AG09309 (cell line): ENCODE measurements around the gene PPP3CA.

Experiments used
- DNase-seq: peaks from one replicate; pipeline ENCODE4 v3.0.0-alpha.2; 2010; ENCODE audit warnings: low read depth
- H3K4me3 ChIP-seq: 2 replicates; pipeline ENCODE4 v1.5.1; 2011; ENCODE audit warnings: mild to moderate bottlenecking, low read depth, low read length, moderate library complexity; ENCODE audit not compliant: control insufficient read depth
- TF ChIP-seq, protein P1 (sequence below): IDR thresholded peaks from 2 replicates; pipeline ENCODE4 v1.5.1; 2011; ENCODE audit warnings: mild to moderate bottlenecking, low read depth, low read length, inconsistent platforms; ENCODE audit not compliant: insufficient read depth, control insufficient read depth; ENCODE audit errors: missing control alignments

PPP3CA gene

DNA sequence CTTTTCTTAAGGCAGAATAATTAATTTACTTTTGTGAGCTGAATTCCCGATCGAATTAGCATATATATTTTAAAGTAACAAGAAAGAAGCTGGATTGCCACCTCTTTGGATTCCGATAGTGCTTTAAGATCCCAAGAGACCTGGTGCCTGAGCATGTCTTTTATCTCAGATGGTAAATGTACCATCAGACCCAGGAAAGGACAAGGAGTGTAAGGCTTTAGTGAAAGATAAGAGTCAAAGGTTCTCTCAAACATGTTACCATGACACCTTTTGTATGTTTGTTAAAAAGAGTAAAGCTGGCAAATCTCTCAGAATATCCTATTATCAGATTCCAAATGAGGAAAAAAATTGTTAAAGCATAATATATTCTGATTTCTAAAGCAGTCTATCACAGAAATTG, 198.8 kb downstream of the PPP3CA start:
- TF ChIP-seq, protein P1, sequence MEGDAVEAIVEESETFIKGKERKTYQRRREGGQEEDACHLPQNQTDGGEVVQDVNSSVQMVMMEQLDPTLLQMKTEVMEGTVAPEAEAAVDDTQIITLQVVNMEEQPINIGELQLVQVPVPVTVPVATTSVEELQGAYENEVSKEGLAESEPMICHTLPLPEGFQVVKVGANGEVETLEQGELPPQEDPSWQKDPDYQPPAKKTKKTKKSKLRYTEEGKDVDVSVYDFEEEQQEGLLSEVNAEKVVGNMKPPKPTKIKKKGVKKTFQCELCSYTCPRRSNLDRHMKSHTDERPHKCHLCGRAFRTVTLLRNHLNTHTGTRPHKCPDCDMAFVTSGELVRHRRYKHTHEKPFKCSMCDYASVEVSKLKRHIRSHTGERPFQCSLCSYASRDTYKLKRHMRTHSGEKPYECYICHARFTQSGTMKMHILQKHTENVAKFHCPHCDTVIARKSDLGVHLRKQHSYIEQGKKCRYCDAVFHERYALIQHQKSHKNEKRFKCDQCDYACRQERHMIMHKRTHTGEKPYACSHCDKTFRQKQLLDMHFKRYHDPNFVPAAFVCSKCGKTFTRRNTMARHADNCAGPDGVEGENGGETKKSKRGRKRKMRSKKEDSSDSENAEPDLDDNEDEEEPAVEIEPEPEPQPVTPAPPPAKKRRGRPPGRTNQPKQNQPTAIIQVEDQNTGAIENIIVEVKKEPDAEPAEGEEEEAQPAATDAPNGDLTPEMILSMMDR: no peak
- no peak for DNase-seq
- no peak overlapping the region for H3K4me3 ChIP-seq

DNA sequence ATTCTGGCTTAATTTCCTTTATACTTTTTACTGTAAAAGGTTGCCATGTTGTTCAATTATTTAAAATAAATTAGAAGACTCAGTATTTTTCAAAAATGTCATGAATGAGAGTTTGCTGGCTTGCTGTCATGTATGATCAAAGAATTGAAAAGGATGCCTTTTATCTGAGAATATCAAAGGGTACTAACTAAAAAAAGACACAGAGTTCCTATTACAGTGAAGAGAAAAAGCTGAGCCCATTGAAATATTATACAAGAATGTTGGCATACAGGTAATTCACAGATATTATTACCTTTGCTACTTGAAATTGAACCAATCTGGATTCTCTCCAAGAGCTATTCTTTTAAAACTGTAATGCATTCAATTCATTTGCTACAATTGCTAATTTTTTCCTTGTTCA, 200.0 kb downstream of the PPP3CA start:
- no peak overlapping the region for H3K4me3 ChIP-seq
- no peak for DNase-seq
- TF ChIP-seq, protein P1: no peak

DNA sequence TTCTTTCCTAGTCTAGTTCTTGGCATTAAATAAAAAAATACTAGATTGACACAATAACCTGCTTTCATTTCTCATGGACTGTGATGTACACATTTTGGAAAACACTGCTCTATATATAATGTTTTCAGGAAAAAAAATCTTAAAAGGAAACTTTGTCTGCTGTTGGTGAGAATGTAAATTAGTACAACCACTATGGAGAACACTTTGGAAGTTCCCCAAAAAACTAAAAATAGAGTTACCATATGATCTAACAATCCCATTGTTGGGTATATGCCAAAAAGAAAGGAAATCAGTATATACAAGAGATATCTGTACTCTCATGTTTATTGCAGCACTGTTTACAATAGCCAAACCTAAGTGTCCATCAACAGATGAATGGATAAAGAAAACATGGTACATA, 202.3 kb downstream of the PPP3CA start:
- H3K4me3 ChIP-seq: no peak overlapping the region
- TF ChIP-seq, protein P1: no peak
- DNase-seq: no peak

DNA sequence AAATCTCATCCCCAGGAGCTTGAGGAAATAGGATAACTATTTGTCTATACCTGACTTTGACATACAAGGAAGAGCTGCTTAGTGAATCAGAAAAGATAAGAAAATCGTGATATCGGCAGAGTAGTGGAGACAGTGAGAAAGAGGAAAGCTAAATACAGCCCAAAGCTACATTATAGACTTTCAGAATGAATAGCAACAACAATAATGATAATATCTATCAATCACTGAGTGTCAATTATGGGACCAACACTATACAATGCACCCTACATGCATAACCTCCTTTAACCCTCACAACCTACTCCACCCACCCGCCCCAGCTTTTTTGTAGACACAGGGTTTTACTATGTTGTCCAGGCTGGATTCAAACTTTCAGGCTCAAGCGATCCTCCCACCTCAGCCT, 205.1 kb downstream of the PPP3CA start:
- TF ChIP-seq, protein P1: no peak
- DNase-seq: no peak
- H3K4me3 ChIP-seq: no peak overlapping the region

DNA sequence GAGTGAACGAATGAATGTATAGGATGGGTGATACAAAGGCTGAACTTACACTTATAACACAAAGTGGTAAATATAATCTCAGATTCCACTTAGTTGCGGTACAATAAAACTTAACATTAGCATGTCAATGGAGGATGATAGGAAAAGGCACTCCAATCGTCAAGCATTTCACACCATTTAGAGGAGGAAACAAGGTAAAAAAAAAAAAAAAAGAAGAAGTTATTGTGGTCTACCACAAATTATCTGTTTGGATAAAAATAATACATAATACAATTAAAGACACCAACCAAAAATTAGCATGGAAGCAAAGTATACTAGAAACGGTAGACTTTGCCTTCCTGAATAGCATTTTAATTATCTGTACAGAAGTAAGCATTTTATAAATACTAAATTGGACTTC, 205.5 kb downstream of the PPP3CA start:
- no peak overlapping the region for H3K4me3 ChIP-seq

DNA sequence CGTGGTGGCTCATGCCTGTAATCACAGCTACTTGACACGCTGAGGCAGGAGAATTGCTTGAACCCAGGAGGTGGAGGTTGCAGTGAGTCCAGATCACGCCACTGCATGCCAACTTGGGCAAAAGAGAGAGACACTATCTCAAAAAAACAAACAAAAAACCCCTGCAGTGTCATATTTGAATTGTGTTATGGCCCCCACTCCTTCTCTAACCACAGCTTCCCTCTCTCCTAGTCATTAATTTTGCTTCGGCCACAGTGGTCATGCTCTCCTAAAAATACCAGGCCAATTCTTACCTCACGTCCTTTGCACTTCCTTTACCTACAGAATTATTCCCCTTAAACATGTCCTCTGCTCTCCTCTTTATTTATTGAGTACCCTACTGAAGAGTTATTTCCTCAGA, 206.1 kb downstream of the PPP3CA start:
- DNase-seq: no peak
- TF ChIP-seq, protein P1: no peak
- no peak overlapping the region for H3K4me3 ChIP-seq

More for the DNA sequence above, 205.5 kb downstream of the PPP3CA start:
- TF ChIP-seq, protein P1: no peak
- no peak for DNase-seq

DNA sequence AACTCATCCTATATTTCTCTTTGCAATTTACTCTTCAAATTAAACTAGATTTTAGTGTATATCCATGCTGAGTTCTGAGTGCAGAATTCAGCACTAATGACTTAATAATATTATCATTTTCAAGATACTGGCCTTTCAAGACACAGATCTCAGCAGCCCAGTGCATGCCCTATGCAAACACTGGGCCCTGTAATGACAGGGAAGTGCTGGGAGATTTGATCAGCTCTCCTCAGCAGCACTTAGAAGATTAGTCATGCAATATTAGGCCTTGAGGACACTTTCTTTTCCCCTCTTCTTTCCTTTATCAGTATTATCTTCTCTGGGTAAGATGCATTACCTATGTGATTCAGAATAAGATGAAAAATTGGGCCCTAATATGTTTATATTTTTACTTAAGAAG, 207.1 kb downstream of the PPP3CA start:
- H3K4me3 ChIP-seq: no peak overlapping the region
- TF ChIP-seq, protein P1: no peak
- DNase-seq: no peak
